BLaER1 (cell line): ENCODE results near the gene PRAME.

Experiments used
- H3K27ac ChIP-seq: shearing (Covaris generic); formaldehyde crosslinking; 2 replicates; pipeline ENCODE4 v1.8.1; 2022
- H3K27me3 ChIP-seq: shearing (Covaris generic); formaldehyde crosslinking; 2 replicates; pipeline ENCODE4 v1.8.1; 2022
- H3K36me3 ChIP-seq: shearing (Covaris generic); formaldehyde crosslinking; 2 replicates; pipeline ENCODE4 v1.8.1; 2022
- H3K4me1 ChIP-seq: shearing (Covaris generic); formaldehyde crosslinking; 2 replicates; pipeline ENCODE4 v1.8.1; 2022
- H3K4me2 ChIP-seq: shearing (Covaris generic); formaldehyde crosslinking; 2 replicates; pipeline ENCODE4 v1.8.1; 2022
- H3K4me3 ChIP-seq: shearing (Covaris generic); formaldehyde crosslinking; 2 replicates; pipeline ENCODE4 v1.8.1; 2022
- H3K9ac ChIP-seq: shearing (Covaris generic); formaldehyde crosslinking; 2 replicates; pipeline ENCODE4 v1.8.1; 2022
- H3K9me3 ChIP-seq: shearing (Covaris generic); formaldehyde crosslinking; 2 replicates; pipeline ENCODE4 v1.8.1; 2022
- H4K20me1 ChIP-seq: shearing (Covaris generic); formaldehyde crosslinking; 2 replicates; pipeline ENCODE4 v1.8.1; 2022
- Cebpa-rat ChIP-seq: shearing (Covaris generic); IDR thresholded peaks from 2 replicates; pipeline ENCODE4 v1.8.1; 2022

Gene PRAME

GRCh38 chr22:22571429-22571828 lies 12.4 kb upstream of the PRAME start:
- Histone ChIP-seq H3K9ac (no peak overlapping the region), H3K27me3 (no peaks in the 10 kb centered on the region), H3K4me3 (no peak overlapping the region), H4K20me1 (no peaks in the 10 kb centered on the region), H3K27ac (no peak overlapping the region), H3K36me3 (no peaks in the 10 kb centered on the region), H3K4me1 (peaks cover 37% of the 10 kb centered on the region), H3K4me2 (no peak overlapping the region), H3K9me3 (no peaks in the 10 kb centered on the region)
- TF ChIP-seq Cebpa-rat = no peak

GRCh38 chr22:22569218-22569617 lies 10.2 kb upstream of the PRAME start:
- Histone ChIP-seq H3K27ac (no peak overlapping the region), H3K4me1 (peaks cover 50% of the 10 kb centered on the region), H4K20me1 (no peaks in the 10 kb centered on the region), H3K36me3 (no peaks in the 10 kb centered on the region), H3K9me3 (0 out of 2 replicates have a peak, but pooled peaks cover 5% of the 10 kb centered on the region), H3K4me2 (no peak overlapping the region), H3K9ac (no peak overlapping the region), H3K4me3 (no peak overlapping the region), H3K27me3 (no peaks in the 10 kb centered on the region)
- no peak for TF ChIP-seq Cebpa-rat

GRCh38 chr22:22565981-22566380 lies 6.9 kb upstream of the PRAME start:
- H3K4me2 ChIP-seq = peak overlapping the region; percentile 45
- no peaks in the 10 kb centered on the region for H3K36me3 ChIP-seq
- no peaks in the 10 kb centered on the region for H4K20me1 ChIP-seq
- H3K27ac ChIP-seq = no peak overlapping the region
- TF ChIP-seq Cebpa-rat = no peak
- no peak overlapping the region for H3K4me3 ChIP-seq
- H3K4me1 ChIP-seq = peaks cover 33% of the 10 kb centered on the region
- H3K9me3 ChIP-seq = 0 out of 2 replicates have a peak, but pooled peaks cover 5% of the 10 kb centered on the region
- no peak overlapping the region for H3K9ac ChIP-seq
- no peaks in the 10 kb centered on the region for H3K27me3 ChIP-seq

GRCh38 chr22:22558071-22558971 lies 744 bp downstream of the PRAME start:
- Histone ChIP-seq H4K20me1 (no peaks in the 10 kb centered on the region), H3K9me3 (peaks cover 9% of the 10 kb centered on the region), H3K4me1 (peaks cover 15% of the 10 kb centered on the region), H3K4me2 (peak overlapping the region; percentile 64), H3K27ac (no peak overlapping the region), H3K36me3 (no peaks in the 10 kb centered on the region), H3K4me3 (no peak overlapping the region), H3K27me3 (no peaks in the 10 kb centered on the region), H3K9ac (no peak overlapping the region)
- TF ChIP-seq Cebpa-rat = no peak

GRCh38 chr22:22556995-22557925 lies 1.8 kb downstream of the PRAME start:
- no peak overlapping the region for H3K4me3 ChIP-seq
- TF ChIP-seq Cebpa-rat = no peak
- H3K27ac ChIP-seq = no peak overlapping the region
- H3K4me1 ChIP-seq = peaks cover 19% of the 10 kb centered on the region
- peaks cover 9% of the 10 kb centered on the region for H3K9me3 ChIP-seq
- no peak overlapping the region for H3K9ac ChIP-seq
- H3K36me3 ChIP-seq = no peaks in the 10 kb centered on the region
- H3K27me3 ChIP-seq = no peaks in the 10 kb centered on the region
- no peaks in the 10 kb centered on the region for H4K20me1 ChIP-seq
- H3K4me2 ChIP-seq = no peak overlapping the region

- H4K20me1 ChIP-seq = no peaks in the 10 kb centered on the region
- H3K4me2 ChIP-seq = no peak overlapping the region
- H3K9ac ChIP-seq = no peak overlapping the region
- peaks cover 19% of the 10 kb centered on the region for H3K4me1 ChIP-seq
- TF ChIP-seq Cebpa-rat = no peak
- H3K27me3 ChIP-seq = no peaks in the 10 kb centered on the region
- H3K4me3 ChIP-seq = no peak overlapping the region
- no peak overlapping the region for H3K27ac ChIP-seq
- H3K9me3 ChIP-seq = peaks cover 9% of the 10 kb centered on the region
- H3K36me3 ChIP-seq = no peaks in the 10 kb centered on the region
Observed at GRCh38 chr22:22556578-22556977, 2.5 kb downstream of the PRAME start.

- Histone ChIP-seq H3K27ac (no peak overlapping the region), H3K27me3 (no peaks in the 10 kb centered on the region), H3K4me2 (no peak overlapping the region)
Observed at GRCh38 chr22:22555596-22555995, 3.5 kb downstream of the PRAME start.

GRCh38 chr22:22554587-22555284 lies 4.3 kb downstream of the PRAME start:
- H4K20me1 ChIP-seq = no peaks in the 10 kb centered on the region
- TF ChIP-seq Cebpa-rat = no peak
- peaks cover 9% of the 10 kb centered on the region for H3K9me3 ChIP-seq
- no peaks in the 10 kb centered on the region for H3K27me3 ChIP-seq
- peaks cover 16% of the 10 kb centered on the region for H3K4me1 ChIP-seq
- no peak overlapping the region for H3K27ac ChIP-seq
- H3K36me3 ChIP-seq = no peaks in the 10 kb centered on the region
- no peak overlapping the region for H3K4me2 ChIP-seq
- no peak overlapping the region for H3K9ac ChIP-seq
- no peak overlapping the region for H3K4me3 ChIP-seq

More at GRCh38 chr22:22555596-22555995, 3.5 kb downstream of the PRAME start:
- TF ChIP-seq Cebpa-rat = no peak
- H4K20me1 ChIP-seq = no peaks in the 10 kb centered on the region
- no peaks in the 10 kb centered on the region for H3K36me3 ChIP-seq
- H3K4me1 ChIP-seq = peaks cover 19% of the 10 kb centered on the region
- no peak overlapping the region for H3K9ac ChIP-seq
- peaks cover 9% of the 10 kb centered on the region for H3K9me3 ChIP-seq
- H3K4me3 ChIP-seq = no peak overlapping the region

- H3K9me3 ChIP-seq = peaks cover 9% of the 10 kb centered on the region
- H3K36me3 ChIP-seq = no peaks in the 10 kb centered on the region
- H3K27me3 ChIP-seq = no peaks in the 10 kb centered on the region
- no peak overlapping the region for H3K4me3 ChIP-seq
- TF ChIP-seq Cebpa-rat = no peak
- no peaks in the 10 kb centered on the region for H4K20me1 ChIP-seq
- no peak overlapping the region for H3K4me2 ChIP-seq
- peaks cover 8% of the 10 kb centered on the region for H3K4me1 ChIP-seq
- no peak overlapping the region for H3K27ac ChIP-seq
- H3K9ac ChIP-seq = no peak overlapping the region
Observed at GRCh38 chr22:22553735-22554586, 5.1 kb downstream of the PRAME start.
